RWPE1 (cell line): ENCODE measurements around the gene GRB10.

ENCODE experiments used
- CTCF ChIA-PET: fragments of 350-600 bp; sonication (Branson Sonifier 250); formaldehyde crosslinking; extraction: SDS; loops from one replicate; lab custom pipeline; 2021; lab: Yijun Ruan, JAX
- POLR2A ChIA-PET: fragments of 400-600 bp; formaldehyde crosslinking; extraction: SDS; loops from one replicate; lab custom pipeline; 2020; ENCODE audit warnings: antibody characterized with exemption; ENCODE audit not compliant: low non-redundant PET; lab: Yijun Ruan, JAX
- DNase-seq: peaks from one replicate; pipeline ENCODE4 v3.0.0; 2012; ENCODE audit warnings: low spot score
- H3K27ac ChIP-seq: fragments of 450-650 bp; 2 replicates; pipeline ENCODE4 v1.5.1; 2017
- CTCF ChIP-seq: fragments of 450-650 bp; conservative IDR thresholded peaks from 2 replicates; pipeline ENCODE4 v1.5.1; 2017; ENCODE audit warnings: low read depth, mild to moderate bottlenecking

The GRB10 gene

DNA sequence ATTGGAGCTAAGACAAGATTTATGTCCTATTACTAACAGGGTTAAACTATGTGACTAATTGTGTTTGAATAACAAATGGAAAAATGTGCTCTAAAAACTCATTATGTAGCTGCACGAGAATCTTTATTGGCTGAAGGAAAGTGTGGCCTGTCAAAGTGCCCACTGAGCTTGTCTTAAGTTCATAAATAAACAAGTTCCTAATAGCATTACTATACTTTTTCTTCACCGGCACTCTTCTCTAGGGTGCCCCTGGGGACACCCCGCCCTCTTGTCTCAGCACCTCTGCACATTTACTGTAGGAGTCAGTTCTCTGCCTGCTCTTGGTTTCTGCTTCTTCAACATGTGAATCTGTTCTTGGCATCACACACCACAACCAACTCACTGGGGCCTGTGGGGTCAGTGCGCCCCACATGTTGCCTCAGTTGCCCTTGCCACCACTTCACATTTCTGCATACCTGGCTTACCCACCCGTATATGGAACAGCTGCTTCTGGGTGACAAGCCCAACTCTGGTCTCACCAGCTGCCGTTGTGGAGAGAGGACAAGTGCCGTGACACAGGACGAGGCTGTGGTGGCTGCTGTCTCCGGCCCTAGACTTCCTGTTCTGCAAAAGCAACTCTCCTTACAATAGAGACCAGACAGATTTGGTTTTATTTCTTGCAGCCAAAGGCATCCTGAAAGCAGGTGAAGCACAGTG, 121.2 kb downstream of the GRB10 start:
- ChIA-PET POLR2A (no interaction called here), CTCF (no interaction called here)
- TF ChIP-seq CTCF: no peak
- no peak overlapping the region for H3K27ac ChIP-seq
- no peak for DNase-seq

- H3K27ac ChIP-seq: no peak overlapping the region
- DNase-seq: no peak
- CTCF ChIA-PET: no interaction called here
- no peak for TF ChIP-seq CTCF
- POLR2A ChIA-PET: interaction anchor here (0.6 kb wide), 1 partner anchor 664 kb away, joined by 3 read pairs; no protein-coding TSS in a partner anchor
These were observed 121.9 kb downstream of the GRB10 start for GRCh38 chr7:50660830-50661175.

DNA sequence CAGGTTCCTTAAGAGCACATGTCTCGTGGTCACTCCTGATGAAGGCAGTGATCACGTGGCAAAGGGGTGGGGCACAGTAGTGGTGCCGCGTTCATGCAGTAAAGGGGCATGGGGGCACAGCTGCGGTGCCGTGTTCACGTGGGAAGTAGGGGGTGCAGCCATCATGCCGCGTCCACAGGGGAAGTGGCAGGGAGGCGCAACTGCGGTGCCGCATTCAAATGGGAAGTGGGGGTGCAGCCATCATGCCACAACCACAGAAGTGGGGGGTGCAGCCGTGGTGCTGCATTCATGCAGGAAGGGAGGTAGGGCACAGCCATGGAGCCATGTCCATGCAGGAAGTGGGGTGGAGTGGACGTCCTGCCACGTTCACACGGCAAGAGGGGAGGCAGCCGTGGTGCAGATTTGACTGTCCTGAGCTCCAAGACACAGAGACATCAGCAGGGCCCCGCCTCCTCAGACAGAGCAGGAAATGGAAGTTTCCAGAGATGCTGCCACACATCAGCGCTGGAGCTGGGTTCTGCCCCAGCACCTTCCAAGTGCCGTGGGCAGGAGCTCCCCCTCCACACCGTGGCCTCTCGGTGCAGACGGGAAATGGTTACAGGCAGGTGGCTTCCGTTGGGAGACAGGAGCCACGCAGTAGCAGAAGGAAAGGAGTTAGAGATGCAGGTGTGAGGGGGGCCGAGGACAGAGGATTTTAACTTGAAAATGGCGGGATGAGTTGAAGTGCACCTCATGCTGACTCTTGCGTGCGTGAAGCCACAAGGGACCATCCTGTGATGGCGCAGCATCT, 122.5 kb downstream of the GRB10 start:
- POLR2A ChIA-PET: interaction anchor here (0.6 kb wide), 1 partner anchor 664 kb away, joined by 3 read pairs; no protein-coding TSS in a partner anchor

GRCh38 chr7:50659329-50659965, 123.2 kb downstream of the GRB10 start:
- H3K27ac ChIP-seq: no peak overlapping the region
- no peak for TF ChIP-seq CTCF
- CTCF ChIA-PET: no interaction called here
- DNase-seq: no peak
- POLR2A ChIA-PET: no interaction called here

More for the DNA sequence above, 122.5 kb downstream of the GRB10 start:
- DNase-seq: no peak
- H3K27ac ChIP-seq: no peak overlapping the region
- CTCF ChIA-PET: interaction anchor here (0.6 kb wide), 1 partner anchor 1289 kb away, joined by 3 read pairs; no protein-coding TSS in a partner anchor
- TF ChIP-seq CTCF: no peak

DNA sequence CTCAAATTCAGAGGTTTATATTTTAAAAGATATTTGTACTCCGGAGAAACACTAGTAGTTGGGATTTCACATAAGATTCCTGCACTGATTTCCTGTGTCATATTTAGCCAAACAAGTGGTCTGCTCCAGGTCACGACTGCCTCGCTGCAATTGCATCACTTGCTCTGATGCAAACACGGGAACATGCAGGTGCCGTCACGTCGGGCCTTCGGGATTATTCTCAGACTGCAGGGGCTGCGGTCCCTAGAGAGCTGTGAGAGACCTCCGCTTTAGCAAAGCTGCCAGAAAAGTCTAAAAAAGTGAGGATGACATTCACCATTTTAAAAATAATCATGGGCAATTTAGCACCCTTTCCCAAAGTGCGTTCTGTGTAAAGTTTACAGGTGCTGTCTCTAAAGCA, 124.0 kb downstream of the GRB10 start:
- no peak overlapping the region for H3K27ac ChIP-seq
- no peak for TF ChIP-seq CTCF
- POLR2A ChIA-PET: no interaction called here
- CTCF ChIA-PET: no interaction called here
- DNase-seq: no peak

DNA sequence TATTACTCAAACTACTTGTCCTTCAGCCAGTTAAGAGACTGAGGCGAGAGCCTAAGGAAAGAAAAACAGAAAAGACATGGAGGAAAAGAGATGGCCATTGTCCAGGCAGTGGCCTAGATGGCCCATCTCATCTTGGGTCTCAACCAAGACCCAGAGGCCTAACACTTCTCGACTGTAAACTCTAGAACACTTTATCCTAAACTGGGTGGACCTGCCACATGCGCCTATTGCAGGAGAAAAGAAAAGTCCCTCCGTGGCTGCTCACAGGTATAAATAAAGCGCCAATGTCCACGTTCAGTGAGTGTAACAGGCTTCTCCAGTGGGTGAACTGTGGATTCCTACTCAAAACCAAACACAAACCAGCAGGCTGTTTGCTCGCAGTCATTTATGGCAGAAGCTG, 124.8 kb downstream of the GRB10 start:
- TF ChIP-seq CTCF: no peak
- peak overlapping the region; percentile 66 for H3K27ac ChIP-seq
- POLR2A ChIA-PET: no interaction called here
- CTCF ChIA-PET: no interaction called here
- DNase-seq: no peak
